ENCODE data around the gene DPYSL4.

DPYSL4 gene

GRCh38 chr10:132248455-132249225, 61.9 kb downstream of the DPYSL4 start:
- peak; percentile 58 for DNase-seq

GRCh38 chr10:132249226-132249724, 62.5 kb downstream of the DPYSL4 start:
- no peak for DNase-seq

GRCh38 chr10:132249824-132250375, 63.2 kb downstream of the DPYSL4 start:
- no peak for DNase-seq

GRCh38 chr10:132250481-132251475, 64.0 kb downstream of the DPYSL4 start:
- DNase-seq, result no peak

GRCh38 chr10:132251928-132252327, 65.2 kb downstream of the DPYSL4 start:
- no peak for DNase-seq

GRCh38 chr10:132252412-132252811, 65.7 kb downstream of the DPYSL4 start:
- no peak for DNase-seq

GRCh38 chr10:132253092-132253687, 66.4 kb downstream of the DPYSL4 start:
- no peak for DNase-seq

- no peak for DNase-seq
Measured at GRCh38 chr10:132254841-132255240, 68.1 kb downstream of the DPYSL4 start.
